OCI-LY3 (cell line): ENCODE measurements around the gene BTBD9.

Experiments used
- EZH2phosphoT487 ChIP-seq: fragments of 200-600 bp; shearing (Covaris generic); IDR thresholded peaks from 2 replicates; pipeline ENCODE4 v1.6.1; 2018; ENCODE audit warnings: antibody characterized with exemption, mixed run types, low read depth
- TF ChIP-seq, protein P1 (sequence below): fragments of 200-600, 300-600 bp; sonication (generic); IDR thresholded peaks from 2 replicates; pipeline ENCODE4 v1.5.1; 2014; ENCODE audit warnings: antibody characterized with exemption, low read length, low read depth

DNA sequence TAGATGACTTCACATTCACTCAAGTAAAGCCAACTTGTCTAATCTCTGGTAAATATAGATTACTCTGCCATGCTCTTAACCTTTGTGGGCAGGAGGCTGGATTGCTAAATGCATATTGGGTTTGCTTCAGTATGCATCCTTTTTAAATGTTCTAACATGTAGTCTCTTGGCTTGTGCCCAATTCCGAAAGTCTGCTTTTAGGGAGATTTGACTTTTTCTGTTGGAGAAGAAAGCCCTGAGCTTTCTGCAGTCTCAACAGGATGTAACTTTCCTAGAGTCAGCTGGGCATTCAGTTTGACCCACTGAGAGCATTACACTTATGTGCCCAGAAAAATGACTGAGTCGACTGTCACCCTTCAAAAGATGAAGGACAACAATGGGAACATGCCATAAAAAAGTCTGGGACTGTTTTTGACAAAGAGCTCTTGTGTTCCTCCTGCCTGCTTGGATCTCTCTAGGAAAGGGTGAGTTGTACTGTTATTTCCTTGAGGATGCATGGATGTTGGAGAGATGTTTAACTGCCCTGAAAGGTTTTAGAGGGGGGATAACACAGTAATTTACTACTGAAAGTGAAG is 520.9 kb downstream of the BTBD9 start:
- TF ChIP-seq, protein P1, sequence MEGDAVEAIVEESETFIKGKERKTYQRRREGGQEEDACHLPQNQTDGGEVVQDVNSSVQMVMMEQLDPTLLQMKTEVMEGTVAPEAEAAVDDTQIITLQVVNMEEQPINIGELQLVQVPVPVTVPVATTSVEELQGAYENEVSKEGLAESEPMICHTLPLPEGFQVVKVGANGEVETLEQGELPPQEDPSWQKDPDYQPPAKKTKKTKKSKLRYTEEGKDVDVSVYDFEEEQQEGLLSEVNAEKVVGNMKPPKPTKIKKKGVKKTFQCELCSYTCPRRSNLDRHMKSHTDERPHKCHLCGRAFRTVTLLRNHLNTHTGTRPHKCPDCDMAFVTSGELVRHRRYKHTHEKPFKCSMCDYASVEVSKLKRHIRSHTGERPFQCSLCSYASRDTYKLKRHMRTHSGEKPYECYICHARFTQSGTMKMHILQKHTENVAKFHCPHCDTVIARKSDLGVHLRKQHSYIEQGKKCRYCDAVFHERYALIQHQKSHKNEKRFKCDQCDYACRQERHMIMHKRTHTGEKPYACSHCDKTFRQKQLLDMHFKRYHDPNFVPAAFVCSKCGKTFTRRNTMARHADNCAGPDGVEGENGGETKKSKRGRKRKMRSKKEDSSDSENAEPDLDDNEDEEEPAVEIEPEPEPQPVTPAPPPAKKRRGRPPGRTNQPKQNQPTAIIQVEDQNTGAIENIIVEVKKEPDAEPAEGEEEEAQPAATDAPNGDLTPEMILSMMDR = no peak
- TF ChIP-seq EZH2phosphoT487 = no peak
